ENCODE measurements around the gene AKR7A2.
"Not testable (repeated sequence)": the region's sequence is repeated elsewhere in the genome, so short reads cannot be mapped to it uniquely, and the experiment has no call there.

The AKR7A2 gene

GRCh38 chr1:19324665-19324990 lies 12.7 kb upstream of the AKR7A2 start:
- DNase-seq: no peak

GRCh38 chr1:19323987-19324664 lies 12.2 kb upstream of the AKR7A2 start:
- no peak for DNase-seq

- no peak for DNase-seq
These were observed 10.5 kb upstream of the AKR7A2 start for GRCh38 chr1:19322481-19322880.

DNA sequence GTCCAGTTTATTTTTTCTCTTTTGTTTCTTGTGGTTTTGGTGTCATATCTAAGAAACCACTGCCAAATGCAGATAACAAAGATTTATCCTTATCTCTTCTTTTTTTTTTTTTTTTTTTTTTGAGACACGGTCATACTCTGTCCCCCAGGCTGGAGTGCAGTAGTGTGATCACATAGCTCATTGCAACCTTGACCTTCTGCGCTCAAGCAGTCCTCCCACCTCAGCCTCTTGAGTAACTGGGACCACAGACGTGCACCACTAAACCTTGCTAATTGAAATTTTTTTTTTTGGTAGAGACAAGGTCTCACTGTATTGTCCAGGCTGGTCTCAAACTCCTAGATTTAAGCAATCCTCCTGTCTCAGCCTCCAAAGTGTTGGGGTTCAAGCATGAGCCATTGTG lies 9.1 kb upstream of the AKR7A2 start:
- no peak for DNase-seq

- no peak for DNase-seq
These were observed 7.3 kb upstream of the AKR7A2 start for GRCh38 chr1:19319196-19319595.

DNA sequence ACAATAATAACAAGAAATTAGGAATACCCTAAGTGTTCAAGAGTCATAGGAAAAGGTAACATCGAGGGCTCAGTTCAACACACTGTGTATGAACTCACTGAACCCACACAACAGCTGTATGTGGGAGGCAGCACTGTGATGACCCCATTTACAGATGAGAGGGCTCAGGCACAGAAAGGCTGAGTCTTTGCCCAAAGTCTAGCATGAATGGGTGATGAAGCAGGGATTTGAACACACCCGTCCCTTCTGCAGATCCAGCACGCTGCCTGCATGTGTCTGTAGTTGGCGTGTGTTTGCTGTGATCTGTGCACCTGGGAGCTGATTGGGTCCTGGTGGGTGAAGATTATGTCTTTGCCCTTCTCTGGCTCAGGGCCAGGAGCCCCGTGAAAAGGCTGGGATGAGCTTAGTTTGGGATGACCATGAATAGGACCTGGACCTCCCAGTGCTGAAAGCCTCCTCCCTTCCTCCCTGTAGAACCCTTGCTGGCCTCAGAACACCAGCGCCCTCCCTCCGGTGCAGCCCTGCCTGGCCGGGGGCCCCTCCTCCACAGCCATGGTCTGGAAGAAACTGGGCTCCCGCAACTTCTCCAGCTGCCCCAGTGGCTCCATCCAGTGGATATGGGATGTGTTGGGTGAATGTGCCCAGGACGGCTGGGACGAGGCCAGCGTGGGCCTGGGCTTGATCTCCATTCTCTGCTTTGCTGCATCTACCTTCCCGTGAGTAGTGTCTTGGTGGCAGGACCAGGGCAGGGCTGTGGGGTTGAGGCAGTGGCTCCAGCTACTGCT lies 5.4 kb upstream of the AKR7A2 start:
- DNase-seq: no peak

GRCh38 chr1:19315378-19316198 lies 3.6 kb upstream of the AKR7A2 start:
- DNase-seq: peak; percentile 42

- no peak for DNase-seq
These were observed 2.3 kb upstream of the AKR7A2 start for GRCh38 chr1:19313961-19314882.

DNA sequence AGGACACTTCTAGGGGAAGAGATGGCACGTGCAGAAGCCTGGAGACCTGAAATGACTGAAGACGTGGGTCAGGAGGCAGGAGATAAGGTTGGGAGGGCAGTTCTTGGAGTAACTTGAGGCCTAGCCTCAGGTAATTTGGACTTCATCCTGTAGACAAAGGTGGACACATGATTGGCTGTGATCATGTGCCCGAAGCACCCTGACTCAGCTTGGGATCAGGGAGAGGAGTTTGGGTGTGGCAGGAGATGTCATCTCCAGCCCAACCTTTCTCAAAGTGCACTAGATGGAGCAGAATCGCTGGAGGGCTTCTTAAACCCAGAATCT lies 1.7 kb upstream of the AKR7A2 start:
- DNase-seq: no peak

- no peak for DNase-seq
These were observed 1.1 kb upstream of the AKR7A2 start for GRCh38 chr1:19312782-19313635.

- DNase-seq: no peak
These were observed 427 bp downstream of the AKR7A2 start for GRCh38 chr1:19311503-19311930.

DNA sequence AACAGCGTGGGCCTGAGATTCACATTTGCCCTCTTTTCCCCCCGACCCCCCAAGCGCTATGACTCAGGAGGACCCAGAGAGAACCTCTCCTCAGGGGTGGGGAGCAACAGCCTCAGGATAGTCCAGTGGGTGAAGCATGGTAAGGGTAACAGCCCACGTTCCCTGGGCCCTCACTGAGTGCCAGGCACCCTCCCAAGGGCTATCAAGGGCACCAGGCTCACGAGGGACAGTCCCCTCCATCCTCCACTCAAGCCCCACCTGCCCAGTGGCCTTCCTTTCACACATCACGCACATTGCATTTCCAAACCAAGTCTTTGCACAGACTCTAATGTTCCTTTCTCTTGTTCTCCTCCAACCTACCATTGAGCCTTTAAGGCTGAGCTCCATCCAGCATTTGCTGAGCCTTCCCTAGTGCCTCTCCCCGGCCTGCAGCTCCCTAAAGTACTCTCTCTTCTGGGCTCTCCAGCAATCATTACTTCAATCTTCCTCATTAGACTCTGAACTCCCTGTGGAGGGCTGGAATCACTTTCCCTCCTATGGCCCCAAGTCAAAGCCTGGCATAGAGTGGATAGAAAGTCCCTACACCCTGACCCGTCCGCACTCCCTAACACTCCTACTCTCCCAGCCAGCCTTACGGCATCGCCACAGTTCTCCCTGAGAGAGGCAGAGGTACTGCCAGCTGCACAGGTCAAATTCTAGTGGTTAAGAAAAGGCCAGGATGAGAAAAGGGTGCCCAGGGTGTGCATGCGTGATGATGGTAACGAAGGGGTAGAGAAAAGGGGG lies 1.0 kb downstream of the AKR7A2 start:
- no peak for DNase-seq

GRCh38 chr1:19310061-19310460 lies 1.9 kb downstream of the AKR7A2 start:
- DNase-seq: no peak

DNA sequence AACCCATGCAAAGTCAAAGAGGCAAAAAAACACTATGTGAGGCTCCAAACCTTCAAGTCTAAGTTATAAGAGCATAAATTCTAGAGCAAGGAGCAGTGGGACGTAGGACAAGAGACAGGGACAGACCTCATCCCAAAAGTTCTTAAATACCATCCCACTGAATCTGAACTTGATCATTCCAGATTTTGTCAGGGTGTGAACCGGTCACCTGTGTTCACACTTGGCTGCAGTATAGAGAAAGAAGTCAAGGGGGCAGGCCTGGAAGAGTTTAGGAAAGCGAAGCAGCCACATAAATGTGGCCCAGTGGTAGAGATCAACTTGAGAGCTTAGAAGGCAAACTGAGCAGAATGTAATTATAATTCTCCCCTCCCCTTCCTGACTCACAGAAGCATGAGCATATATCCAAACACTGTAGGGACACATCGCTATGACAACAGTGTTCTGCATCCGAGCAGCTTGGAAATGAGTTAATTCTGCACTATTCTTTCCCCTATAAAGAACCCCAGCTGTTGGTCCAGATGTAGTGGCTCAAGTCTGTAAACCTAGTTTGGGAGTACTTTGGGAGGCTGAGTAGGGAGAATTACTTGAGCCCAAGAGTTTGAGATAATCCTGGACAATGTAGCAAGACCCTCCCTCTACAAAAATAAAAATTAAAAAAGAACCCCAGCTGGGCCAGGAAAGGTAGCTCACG lies 2.7 kb downstream of the AKR7A2 start:
- peak; percentile 57 for DNase-seq

GRCh38 chr1:19308509-19308907 lies 3.4 kb downstream of the AKR7A2 start:
- DNase-seq: no peak

DNA sequence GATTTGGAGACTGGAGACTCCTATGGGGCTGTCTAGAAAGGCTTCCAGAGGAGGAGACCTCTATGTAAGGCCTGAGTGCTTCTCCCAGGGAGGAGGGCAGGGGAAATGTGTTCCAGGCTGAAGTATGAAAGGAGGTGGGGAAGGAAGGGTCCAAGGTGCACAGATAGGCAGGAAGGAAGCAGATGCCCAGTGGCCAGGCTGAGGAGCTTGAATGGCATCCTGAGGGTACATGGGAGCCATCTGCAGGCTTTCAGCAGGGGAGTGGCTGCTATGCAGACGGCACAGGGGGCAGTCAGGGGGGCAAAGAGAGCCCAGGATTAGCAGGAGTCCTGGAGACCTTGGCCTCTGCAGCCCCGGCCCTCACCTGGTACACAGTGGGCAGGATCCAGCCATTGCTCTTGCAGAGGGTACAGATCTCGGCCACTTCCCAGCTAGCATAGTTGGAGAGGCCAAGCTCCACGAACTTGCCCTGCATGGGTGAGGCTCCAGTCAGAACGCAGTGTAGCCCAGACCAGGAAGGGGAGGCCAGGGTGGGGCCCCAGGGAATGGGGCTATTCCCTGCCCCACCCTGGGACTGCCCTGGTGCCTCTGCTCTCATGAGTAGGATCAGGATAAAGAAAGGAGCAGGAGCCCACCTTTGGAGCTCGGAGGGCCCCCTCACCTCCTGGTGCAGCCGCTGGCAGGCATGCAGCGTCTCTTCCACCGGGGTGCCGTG lies 4.0 kb downstream of the AKR7A2 start:
- DNase-seq: no peak

- no peak for DNase-seq
These were observed 5.0 kb downstream of the AKR7A2 start for GRCh38 chr1:19306941-19307340.

- no peak for DNase-seq
These were observed 6.1 kb downstream of the AKR7A2 start for GRCh38 chr1:19305880-19306279.

DNA sequence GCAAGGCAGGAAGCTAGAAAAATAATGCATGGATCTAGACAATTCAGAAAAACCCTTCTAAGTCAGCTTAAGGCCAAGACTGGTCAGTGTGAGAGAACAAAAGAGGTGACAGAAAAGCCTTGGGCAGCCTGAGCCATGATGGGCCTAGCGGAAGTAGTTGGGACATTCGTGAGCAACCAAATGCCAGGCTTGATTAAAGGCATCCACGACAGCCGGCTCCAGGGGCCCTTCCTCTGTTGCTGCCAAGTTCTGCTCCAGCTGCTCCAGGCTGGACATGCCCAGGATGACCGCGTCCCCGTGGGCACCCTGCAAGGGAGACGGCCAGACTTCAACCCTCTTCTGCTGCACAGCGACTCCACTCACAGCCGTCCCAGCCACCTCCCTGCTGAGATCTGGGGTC lies 7.9 kb downstream of the AKR7A2 start:
- not testable (repeated sequence) for DNase-seq

DNA sequence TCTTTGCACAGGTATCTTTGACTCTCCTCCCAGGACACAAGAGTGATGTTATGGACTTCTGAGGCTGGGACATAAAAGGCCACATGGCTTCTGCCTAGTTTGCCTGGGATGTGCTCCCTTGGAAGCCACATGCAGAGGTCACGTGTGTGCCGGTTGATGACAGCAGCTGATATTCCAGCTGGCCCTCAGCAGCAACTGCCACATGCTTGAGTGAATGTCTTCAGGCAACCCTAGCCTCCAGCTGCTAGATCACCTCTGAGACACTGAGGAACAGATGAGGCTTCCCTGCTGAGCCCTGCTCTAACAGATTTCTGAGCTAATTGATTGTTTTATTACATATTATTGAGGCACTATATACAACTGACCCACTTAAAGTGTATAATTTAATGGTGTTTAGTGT lies 11.7 kb downstream of the AKR7A2 start:
- no peak for DNase-seq

Data from fibroblast of upper back skin (primary cell).